Mesodermal cell (in vitro differentiated cells): Measurements from ENCODE around the gene DMRTC1B.
"Not testable (repeated sequence)": the region's sequence is repeated elsewhere in the genome, so short reads cannot be mapped to it uniquely, and the experiment has no call there.

Source experiments
- H3K27ac ChIP-seq: 2 replicates; pipeline ENCODE4 v1.7.0; 2013; ENCODE audit warnings: mild to moderate bottlenecking, low read depth, low read length, moderate library complexity; ENCODE audit not compliant: severe bottlenecking
- H3K36me3 ChIP-seq: 2 replicates; pipeline ENCODE4 v1.7.1; 2013; ENCODE audit warnings: mild to moderate bottlenecking, low read length, moderate library complexity; ENCODE audit not compliant: control insufficient read depth, insufficient read depth
- H3K4me1 ChIP-seq: one replicate; pipeline ENCODE4 v1.7.1; 2013; ENCODE audit warnings: mild to moderate bottlenecking, low read length; ENCODE audit not compliant: insufficient read depth, control insufficient read depth, poor library complexity, severe bottlenecking
- H3K4me3 ChIP-seq: 2 replicates; pipeline ENCODE4 v1.7.0; 2013; ENCODE audit warnings: low read length, control low read depth, mild to moderate bottlenecking; ENCODE audit not compliant: insufficient read depth, poor library complexity, severe bottlenecking; ENCODE audit errors: extremely low read depth
- H3K9me3 ChIP-seq: 2 replicates; pipeline ENCODE4 v1.7.1; 2013; ENCODE audit warnings: mild to moderate bottlenecking, low read length, moderate library complexity; ENCODE audit not compliant: control insufficient read depth
- WGBS, 2 experiments: methylation state at CpG; one replicate each; pipeline ENCODE4 v1.1.5; 2013; ENCODE audit warnings: missing lambda C conversion rate in 2 of 2; ENCODE audit not compliant: insufficient coverage in 2 of 2; 5-methylcytosine and 5-hydroxymethylcytosine counted together

The DMRTC1B gene

DNA sequence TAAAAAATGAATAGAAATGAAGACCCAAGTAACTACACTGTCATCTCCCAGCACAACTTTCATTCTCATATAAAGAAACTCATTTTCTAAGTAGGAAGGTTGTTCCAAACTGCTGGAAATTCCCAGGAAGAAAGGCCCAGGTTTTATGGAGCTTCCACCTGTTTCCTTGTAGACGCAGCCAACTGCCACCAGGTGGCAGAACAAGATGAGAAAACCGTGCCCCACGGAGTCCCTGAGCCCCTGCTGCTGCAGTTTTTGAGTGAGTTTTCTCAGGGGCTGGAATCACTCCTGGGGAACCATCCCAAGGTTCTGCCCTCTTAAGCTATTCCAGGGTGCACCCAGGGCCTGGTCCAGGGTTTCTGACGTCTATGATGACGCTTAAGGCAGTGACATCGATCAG is 7.3 kb downstream of the DMRTC1B start:
- H3K4me3 ChIP-seq, H3K27ac ChIP-seq, H3K36me3 ChIP-seq, H3K9me3 ChIP-seq, H3K4me1 ChIP-seq: not testable (repeated sequence)
- WGBS, 2 experiments, result no CpG with 5 or more reads among the region's 6 CpGs

DNA sequence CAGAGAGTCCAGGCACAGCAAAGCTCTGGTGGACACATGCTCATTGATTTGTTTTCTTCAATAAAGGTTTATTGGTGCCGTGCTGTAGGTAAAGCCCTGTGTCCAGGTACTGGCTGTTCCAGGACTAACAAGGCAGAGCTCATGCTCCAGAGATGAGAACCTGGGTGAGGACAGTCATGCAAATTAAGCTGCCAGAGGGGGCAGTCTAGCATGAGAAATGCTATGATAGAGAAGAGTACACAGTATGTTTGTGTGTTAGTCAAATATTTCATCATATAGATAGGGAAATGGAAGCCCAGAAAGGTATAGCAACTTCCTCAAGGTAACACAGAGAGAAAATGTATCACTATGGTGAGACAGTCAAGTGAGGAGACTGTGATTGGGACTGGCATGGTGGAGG is 11.5 kb downstream of the DMRTC1B start:
- WGBS, 2 experiments, result no CpG with 5 or more reads among the region's 1 CpG

DNA sequence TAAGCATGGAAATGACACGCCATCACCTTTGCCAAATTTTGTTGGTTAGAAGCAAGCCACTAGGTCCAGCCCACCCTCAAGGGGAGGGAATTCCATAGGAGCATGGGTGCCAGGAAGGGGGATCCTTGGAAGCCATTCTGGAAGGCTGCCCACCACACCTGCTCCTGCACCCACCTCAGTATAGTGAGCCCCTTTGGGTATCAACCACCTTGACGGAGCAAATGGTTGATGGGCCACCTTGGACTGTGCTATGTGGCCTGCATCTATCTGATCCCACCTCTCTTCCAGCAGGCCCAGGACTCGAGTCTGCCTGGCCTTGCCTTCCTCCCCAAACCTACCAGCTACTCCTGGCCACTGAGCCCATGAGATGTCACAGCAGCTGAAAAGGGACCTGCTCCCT is 13.7 kb downstream of the DMRTC1B start:
- not testable (repeated sequence) for H3K4me1 ChIP-seq, H3K27ac ChIP-seq, H3K36me3 ChIP-seq, H3K9me3 ChIP-seq, H3K4me3 ChIP-seq
- no CpG with 5 or more reads among the region's 3 CpGs for WGBS, 2 experiments

More for the DNA sequence above, 11.5 kb downstream of the DMRTC1B start:
- not testable (repeated sequence) for H3K36me3 ChIP-seq, H3K4me1 ChIP-seq, H3K9me3 ChIP-seq, H3K4me3 ChIP-seq, H3K27ac ChIP-seq

DNA sequence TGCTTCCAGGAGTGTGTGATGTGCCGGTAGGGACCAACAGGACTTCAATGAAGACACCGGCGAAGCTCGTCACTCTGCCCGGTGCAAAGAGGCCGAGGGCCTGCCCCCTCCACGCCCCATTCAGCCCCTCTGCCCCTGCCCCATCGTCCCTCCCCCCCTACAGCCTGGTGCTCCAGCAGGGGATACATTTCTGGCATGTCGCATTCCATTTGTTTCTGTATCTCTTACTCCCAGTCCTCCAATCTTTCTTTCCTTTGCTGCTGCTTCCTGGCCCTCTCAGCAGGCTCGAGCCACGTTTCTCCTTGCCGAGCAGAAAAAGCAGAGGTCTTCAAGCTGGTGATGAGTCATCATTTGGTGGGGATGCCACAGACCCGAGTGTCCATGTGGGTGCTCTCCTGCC is 31.4 kb downstream of the DMRTC1B start, which contains the start of gene FAM236D:
FAM236D (minus strand) TSS at position 101 of the 400 bp plus-strand sequence; CDS start at position 1, 100 bp downstream.
- no CpG with 5 or more reads among the region's 13 CpGs for WGBS, 2 experiments
- not testable (repeated sequence) for H3K36me3 ChIP-seq, H3K27ac ChIP-seq, H3K4me3 ChIP-seq, H3K9me3 ChIP-seq, H3K4me1 ChIP-seq

DNA sequence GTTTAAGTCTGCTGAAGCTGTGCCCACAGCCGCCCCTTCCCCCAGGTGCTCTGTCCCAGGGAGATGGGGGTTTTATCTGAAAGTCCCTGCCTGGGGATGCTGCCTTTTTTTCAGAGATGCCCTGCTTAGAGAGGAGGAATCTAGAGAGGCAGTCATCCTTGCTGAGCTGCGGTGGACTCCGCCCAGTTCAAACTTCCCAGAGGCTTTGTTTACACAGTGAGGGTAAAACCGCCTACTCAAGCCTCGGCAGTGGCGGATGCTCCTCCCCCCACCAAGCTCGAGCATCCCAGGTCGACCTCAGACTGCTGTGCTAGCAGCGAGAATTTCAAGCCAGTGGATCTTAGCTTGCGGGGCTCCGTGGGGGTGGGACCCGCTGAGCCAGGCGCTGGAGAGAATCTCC is 54.0 kb downstream of the DMRTC1B start:
- H3K4me3 ChIP-seq, H3K36me3 ChIP-seq, H3K27ac ChIP-seq, H3K4me1 ChIP-seq, H3K9me3 ChIP-seq: not testable (repeated sequence)
- no CpG with 5 or more reads among the region's 13 CpGs for WGBS, 2 experiments

DNA sequence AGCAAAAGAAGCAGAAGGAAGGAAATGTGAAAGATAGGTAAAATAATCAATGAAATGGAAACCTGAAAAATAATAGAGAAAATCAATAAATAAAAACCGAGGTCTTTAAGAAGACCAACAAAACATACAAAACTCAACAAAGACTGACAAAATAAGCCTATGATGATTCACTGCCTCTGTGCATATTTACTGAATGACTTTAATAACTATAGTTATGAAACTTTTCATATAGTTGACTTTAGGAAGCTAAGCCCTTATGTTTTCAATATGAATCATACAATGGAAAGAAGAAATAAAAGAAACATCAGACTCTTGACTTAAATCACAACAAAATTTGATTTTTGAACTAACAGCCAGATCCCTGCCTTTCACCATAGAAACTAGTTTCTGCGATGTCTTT is 60.8 kb downstream of the DMRTC1B start:
- not testable (repeated sequence) for H3K27ac ChIP-seq, H3K9me3 ChIP-seq
- WGBS, 2 experiments, result no CpG with 5 or more reads among the region's 2 CpGs

DNA sequence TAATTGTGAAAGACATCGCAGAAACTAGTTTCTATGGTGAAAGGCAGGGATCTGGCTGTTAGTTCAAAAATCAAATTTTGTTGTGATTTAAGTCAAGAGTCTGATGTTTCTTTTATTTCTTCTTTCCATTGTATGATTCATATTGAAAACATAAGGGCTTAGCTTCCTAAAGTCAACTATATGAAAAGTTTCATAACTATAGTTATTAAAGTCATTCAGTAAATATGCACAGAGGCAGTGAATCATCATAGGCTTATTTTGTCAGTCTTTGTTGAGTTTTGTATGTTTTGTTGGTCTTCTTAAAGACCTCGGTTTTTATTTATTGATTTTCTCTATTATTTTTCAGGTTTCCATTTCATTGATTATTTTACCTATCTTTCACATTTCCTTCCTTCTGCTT is 106.2 kb downstream of the DMRTC1B start:
- WGBS, 2 experiments, result no CpG with 5 or more reads among the region's 2 CpGs
- H3K27ac ChIP-seq, H3K4me1 ChIP-seq, H3K36me3 ChIP-seq, H3K4me3 ChIP-seq, H3K9me3 ChIP-seq: not testable (repeated sequence)

More for the DNA sequence above, 60.8 kb downstream of the DMRTC1B start:
- H3K36me3 ChIP-seq, H3K4me3 ChIP-seq, H3K4me1 ChIP-seq: not testable (repeated sequence)

DNA sequence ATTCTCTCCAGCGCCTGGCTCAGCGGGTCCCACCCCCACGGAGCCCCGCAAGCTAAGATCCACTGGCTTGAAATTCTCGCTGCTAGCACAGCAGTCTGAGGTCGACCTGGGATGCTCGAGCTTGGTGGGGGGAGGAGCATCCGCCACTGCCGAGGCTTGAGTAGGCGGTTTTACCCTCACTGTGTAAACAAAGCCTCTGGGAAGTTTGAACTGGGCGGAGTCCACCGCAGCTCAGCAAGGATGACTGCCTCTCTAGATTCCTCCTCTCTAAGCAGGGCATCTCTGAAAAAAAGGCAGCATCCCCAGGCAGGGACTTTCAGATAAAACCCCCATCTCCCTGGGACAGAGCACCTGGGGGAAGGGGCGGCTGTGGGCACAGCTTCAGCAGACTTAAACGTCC is 113.0 kb downstream of the DMRTC1B start:
- no CpG with 5 or more reads among the region's 14 CpGs for WGBS, 2 experiments
- not testable (repeated sequence) for H3K36me3 ChIP-seq, H3K9me3 ChIP-seq, H3K27ac ChIP-seq, H3K4me3 ChIP-seq, H3K4me1 ChIP-seq
